MG63 (cell line): ENCODE data around the gene ELFN1. TPM values are rescaled to one million over a fixed set of nuclear protein-coding genes. Genes with fewer than 3 reads are reported as not detected.

Experiments
- DNase-seq: peaks from one replicate; pipeline ENCODE4 v3.0.0-alpha.2; 2020
- H3K27me3 ChIP-seq: fragments of 250-450 bp; sonication (Bioruptor Pico); 2 replicates; pipeline ENCODE4 v1.5.1; 2020; ENCODE audit warnings: mild to moderate bottlenecking, moderate library complexity
- H3K36me3 ChIP-seq: fragments of 250-450 bp; sonication (Bioruptor Pico); 2 replicates; pipeline ENCODE4 v1.5.1; 2020; ENCODE audit warnings: mild to moderate bottlenecking, moderate library complexity
- H3K4me3 ChIP-seq: fragments of 250-450 bp; sonication (Bioruptor Pico); 2 replicates; pipeline ENCODE4 v1.5.1; 2020; ENCODE audit warnings: mild to moderate bottlenecking, moderate library complexity
- H3K9me3 ChIP-seq: fragments of 250-450 bp; sonication (Bioruptor Pico); 2 replicates; pipeline ENCODE4 v1.5.1; 2020; ENCODE audit warnings: mild to moderate bottlenecking, moderate library complexity
- total RNA-seq: library from RNA; depleted of rRNA; stranded (reverse); fragments of >200 nt; shearing (Covaris generic); gene quantifications from 2 replicates; pipeline ENCODE4 v1.2.3, GENCODE V29; 2014; ENCODE audit warnings: low replicate concordance

ELFN1 gene
- total RNA-seq, 1 experiment from 2014 or later: 0.56 TPM

GRCh38 chr7:1694611-1695511, 24.8 kb downstream of the ELFN1 start:
- no peaks in the 10 kb centered on the region for H3K9me3 ChIP-seq
- no peak for DNase-seq
- no peak overlapping the region for H3K4me3 ChIP-seq
- H3K36me3 ChIP-seq: no peaks in the 10 kb centered on the region
- H3K27me3 ChIP-seq: no peaks in the 10 kb centered on the region

- DNase-seq: no peak
- no peak overlapping the region for H3K4me3 ChIP-seq
Measured at GRCh38 chr7:1695800-1696454, 25.9 kb downstream of the ELFN1 start.

GRCh38 chr7:1696671-1697498, 26.8 kb downstream of the ELFN1 start:
- no peak for DNase-seq
- Histone ChIP-seq H3K27me3 (no peaks in the 10 kb centered on the region), H3K9me3 (no peaks in the 10 kb centered on the region)

More at GRCh38 chr7:1695800-1696454, 25.9 kb downstream of the ELFN1 start:
- Histone ChIP-seq H3K36me3 (no peaks in the 10 kb centered on the region), H3K9me3 (no peaks in the 10 kb centered on the region), H3K27me3 (no peaks in the 10 kb centered on the region)

GRCh38 chr7:1697499-1698125, 27.5 kb downstream of the ELFN1 start:
- Histone ChIP-seq H3K9me3 (peaks cover 3% of the 10 kb centered on the region; the same call in 1 of the 2 replicates), H3K4me3 (no peak overlapping the region), H3K36me3 (no peaks in the 10 kb centered on the region), H3K27me3 (no peaks in the 10 kb centered on the region)
- no peak for DNase-seq

More at GRCh38 chr7:1696671-1697498, 26.8 kb downstream of the ELFN1 start:
- H3K36me3 ChIP-seq: no peaks in the 10 kb centered on the region
- H3K4me3 ChIP-seq: no peak overlapping the region

GRCh38 chr7:1698201-1698600, 28.1 kb downstream of the ELFN1 start:
- H3K27me3 ChIP-seq: no peaks in the 10 kb centered on the region
- H3K36me3 ChIP-seq: no peaks in the 10 kb centered on the region
- DNase-seq: no peak
- H3K4me3 ChIP-seq: no peak overlapping the region
- H3K9me3 ChIP-seq: peaks cover 9% of the 10 kb centered on the region

- no peak for DNase-seq
- no peaks in the 10 kb centered on the region for H3K27me3 ChIP-seq
- no peak overlapping the region for H3K4me3 ChIP-seq
- H3K36me3 ChIP-seq: no peaks in the 10 kb centered on the region
- H3K9me3 ChIP-seq: peaks cover 10% of the 10 kb centered on the region
Measured at GRCh38 chr7:1698951-1699350, 28.9 kb downstream of the ELFN1 start.

GRCh38 chr7:1700086-1700485, 30.0 kb downstream of the ELFN1 start:
- H3K4me3 ChIP-seq: no peak overlapping the region
- no peak for DNase-seq
- H3K36me3 ChIP-seq: no peaks in the 10 kb centered on the region
- H3K27me3 ChIP-seq: no peaks in the 10 kb centered on the region
- H3K9me3 ChIP-seq: peaks cover 10% of the 10 kb centered on the region

- no peak overlapping the region for H3K4me3 ChIP-seq
- no peaks in the 10 kb centered on the region for H3K36me3 ChIP-seq
- peaks cover 10% of the 10 kb centered on the region for H3K9me3 ChIP-seq
- H3K27me3 ChIP-seq: no peaks in the 10 kb centered on the region
- no peak for DNase-seq
Measured at GRCh38 chr7:1700536-1701333, 30.7 kb downstream of the ELFN1 start.

- Histone ChIP-seq H3K9me3 (peaks cover 10% of the 10 kb centered on the region), H3K27me3 (no peaks in the 10 kb centered on the region), H3K36me3 (no peaks in the 10 kb centered on the region), H3K4me3 (no peak overlapping the region)
- no peak for DNase-seq
Measured at GRCh38 chr7:1702652-1703051, 32.6 kb downstream of the ELFN1 start.

- Histone ChIP-seq H3K9me3 (peaks cover 10% of the 10 kb centered on the region), H3K36me3 (no peaks in the 10 kb centered on the region), H3K4me3 (no peak overlapping the region), H3K27me3 (no peaks in the 10 kb centered on the region)
- no peak for DNase-seq
Measured at GRCh38 chr7:1703441-1703840, 33.4 kb downstream of the ELFN1 start.

- Histone ChIP-seq H3K9me3 (peaks cover 10% of the 10 kb centered on the region), H3K36me3 (no peaks in the 10 kb centered on the region), H3K4me3 (no peak overlapping the region), H3K27me3 (no peaks in the 10 kb centered on the region)
- no peak for DNase-seq
Measured at GRCh38 chr7:1703871-1704810, 34.1 kb downstream of the ELFN1 start.

GRCh38 chr7:1704811-1705738, 35.0 kb downstream of the ELFN1 start:
- DNase-seq: no peak
- H3K9me3 ChIP-seq: peaks cover 16% of the 10 kb centered on the region
- no peak overlapping the region for H3K4me3 ChIP-seq
- H3K27me3 ChIP-seq: no peaks in the 10 kb centered on the region
- H3K36me3 ChIP-seq: no peaks in the 10 kb centered on the region

GRCh38 chr7:1705856-1706255, 35.8 kb downstream of the ELFN1 start:
- Histone ChIP-seq H3K9me3 (peaks cover 16% of the 10 kb centered on the region), H3K4me3 (no peak overlapping the region), H3K27me3 (no peaks in the 10 kb centered on the region), H3K36me3 (no peaks in the 10 kb centered on the region)
- no peak for DNase-seq

- H3K4me3 ChIP-seq: no peak overlapping the region
- no peaks in the 10 kb centered on the region for H3K27me3 ChIP-seq
- peaks cover 16% of the 10 kb centered on the region for H3K9me3 ChIP-seq
- no peaks in the 10 kb centered on the region for H3K36me3 ChIP-seq
- no peak for DNase-seq
Measured at GRCh38 chr7:1706381-1706720, 36.3 kb downstream of the ELFN1 start.
